Left lung (tissue), 10 donors: ENCODE results near the gene SYNGAP1. TPM values are rescaled to one million over a fixed set of nuclear protein-coding genes. Genes with fewer than 3 reads are reported as not detected.

ENCODE experiments used
- ATAC-seq: fragments of 200-7000 bp; cut with Tn5 transposase; one replicate; pipeline ENCODE4 v1.9.1; 2020; ENCODE audit warnings: moderate library complexity
- DNase-seq, 4 donors: peaks; one replicate each; pipeline ENCODE4 v3.0.0-alpha.2; 2013 to 2020
- H3K27ac ChIP-seq, 2 donors: fragments of 200-600 bp; sonication (generic) in 1 of 2; one replicate each; pipeline versions ENCODE4 v1.5.0 to v1.8.0; 2020 to 2021
- H3K27me3 ChIP-seq, 2 donors: fragments of 200-600 bp; sonication (generic) in 1 of 2; one replicate each; pipeline versions ENCODE4 v1.5.0 to v1.8.0; 2020 to 2021
- H3K36me3 ChIP-seq, 2 donors: fragments of 200-600 bp; sonication (generic) in 1 of 2; one replicate each; pipeline versions ENCODE4 v1.5.0 to v1.8.0; 2020 to 2021
- H3K4me1 ChIP-seq, 2 donors: fragments of 200-600 bp; one replicate each; pipeline ENCODE4 v1.8.0; 2021
- H3K4me3 ChIP-seq, 2 donors: fragments of 200-600 bp; sonication (generic) in 1 of 2; one replicate each; pipeline versions ENCODE4 v1.5.0 to v1.8.0; 2020 to 2021; ENCODE audit warnings: mild to moderate bottlenecking in 1 of 2
- H3K9me3 ChIP-seq, 2 donors: fragments of 200-600 bp; sonication (generic) in 1 of 2; one replicate each; pipeline versions ENCODE4 v1.5.0 to v1.8.0; 2020 to 2021
- intact Hi-C, 2 donors: fragments of 100-400 bp; cut with DNase I; formaldehyde crosslinking; loops; one replicate each; pipeline versions ENCODE4 v1.11.2 to v1.14.2; 2022
- polyA plus RNA-seq, 6 donors: library from polyadenylated mRNA; unstranded; fragments of 120-200 nt; gene quantifications; one replicate each; pipeline ENCODE4 v1.2.1, GENCODE V29; 2013; ENCODE audit not compliant: insufficient read length in 6 of 6
- total RNA-seq, 2 donors: library from RNA; stranded (reverse); fragmentation: NEBNext Ultra II Directional; extraction: Animal tissue kit (Norgen Biotek cat#: 25700); gene quantifications; one replicate each; pipeline ENCODE4 v1.2.1, GENCODE V29; 2021
- TF ChIP-seq, protein P1 (sequence below), 2 donors: fragments of 200-600 bp; sonication (generic) in 1 of 2; IDR thresholded peaks; one replicate each; pipeline versions ENCODE4 v1.5.0 to v1.8.0; 2021; ENCODE audit warnings: antibody characterized with exemption in 2 of 2
- donor health status: DM: no; HTN: yes; CAD: no.
- donor health status: DM: no; HTN: no; CAD: no.

SYNGAP1 gene
- total and polyA plus RNA-seq, 8 donors: 18.1 to 51.2 (median 44.6) TPM

DNA sequence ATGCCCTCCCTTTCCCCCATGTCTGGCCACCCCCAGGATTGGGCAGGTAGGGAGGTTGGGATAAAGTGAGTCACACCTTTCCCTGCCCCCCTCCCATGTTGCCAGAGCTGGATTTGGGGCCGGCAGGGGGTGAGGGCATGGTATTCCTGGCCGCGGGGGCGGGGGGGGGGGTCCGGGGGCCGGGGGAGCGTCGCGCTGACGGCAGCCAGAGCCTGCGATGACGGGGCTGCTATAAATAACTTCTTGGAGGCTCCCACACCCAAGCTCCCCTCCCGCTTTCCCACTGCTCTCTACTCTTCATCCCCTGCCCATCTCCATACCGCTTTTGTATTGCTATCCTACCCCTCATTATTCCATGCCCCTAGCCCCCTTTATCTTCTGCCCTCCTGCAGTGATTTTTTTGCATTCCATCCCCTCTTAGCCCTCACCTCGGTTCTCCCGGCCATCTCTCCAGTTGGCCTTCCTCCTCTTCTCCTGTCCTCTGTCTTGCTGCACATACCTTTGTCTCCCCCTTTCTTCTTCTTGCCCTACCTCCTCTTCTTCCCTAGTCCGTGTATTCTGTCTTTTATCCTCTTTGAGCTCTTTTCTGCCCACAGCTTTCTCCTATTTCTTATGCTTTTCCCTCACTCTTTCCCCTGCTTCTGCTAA is 13.8 kb downstream of the SYNGAP1 start:
- no peaks in the 10 kb centered on the region for H3K9me3 ChIP-seq
- peaks cover 0 to 36% of the 10 kb centered on the region in 2 donors for H3K36me3 ChIP-seq
- TF ChIP-seq, protein P1, sequence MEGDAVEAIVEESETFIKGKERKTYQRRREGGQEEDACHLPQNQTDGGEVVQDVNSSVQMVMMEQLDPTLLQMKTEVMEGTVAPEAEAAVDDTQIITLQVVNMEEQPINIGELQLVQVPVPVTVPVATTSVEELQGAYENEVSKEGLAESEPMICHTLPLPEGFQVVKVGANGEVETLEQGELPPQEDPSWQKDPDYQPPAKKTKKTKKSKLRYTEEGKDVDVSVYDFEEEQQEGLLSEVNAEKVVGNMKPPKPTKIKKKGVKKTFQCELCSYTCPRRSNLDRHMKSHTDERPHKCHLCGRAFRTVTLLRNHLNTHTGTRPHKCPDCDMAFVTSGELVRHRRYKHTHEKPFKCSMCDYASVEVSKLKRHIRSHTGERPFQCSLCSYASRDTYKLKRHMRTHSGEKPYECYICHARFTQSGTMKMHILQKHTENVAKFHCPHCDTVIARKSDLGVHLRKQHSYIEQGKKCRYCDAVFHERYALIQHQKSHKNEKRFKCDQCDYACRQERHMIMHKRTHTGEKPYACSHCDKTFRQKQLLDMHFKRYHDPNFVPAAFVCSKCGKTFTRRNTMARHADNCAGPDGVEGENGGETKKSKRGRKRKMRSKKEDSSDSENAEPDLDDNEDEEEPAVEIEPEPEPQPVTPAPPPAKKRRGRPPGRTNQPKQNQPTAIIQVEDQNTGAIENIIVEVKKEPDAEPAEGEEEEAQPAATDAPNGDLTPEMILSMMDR (IDR thresholded peaks at IDR 0.05): no peak
- DNase-seq (no peak), ATAC-seq (no peak)
- intact Hi-C loops: no loop called here
- H3K27me3 ChIP-seq: no peaks in the 10 kb centered on the region
- peaks cover 4 to 36% of the 10 kb centered on the region in 2 donors for H3K4me1 ChIP-seq
- H3K27ac ChIP-seq: no peak overlapping the region
- no peak overlapping the region for H3K4me3 ChIP-seq

DNA sequence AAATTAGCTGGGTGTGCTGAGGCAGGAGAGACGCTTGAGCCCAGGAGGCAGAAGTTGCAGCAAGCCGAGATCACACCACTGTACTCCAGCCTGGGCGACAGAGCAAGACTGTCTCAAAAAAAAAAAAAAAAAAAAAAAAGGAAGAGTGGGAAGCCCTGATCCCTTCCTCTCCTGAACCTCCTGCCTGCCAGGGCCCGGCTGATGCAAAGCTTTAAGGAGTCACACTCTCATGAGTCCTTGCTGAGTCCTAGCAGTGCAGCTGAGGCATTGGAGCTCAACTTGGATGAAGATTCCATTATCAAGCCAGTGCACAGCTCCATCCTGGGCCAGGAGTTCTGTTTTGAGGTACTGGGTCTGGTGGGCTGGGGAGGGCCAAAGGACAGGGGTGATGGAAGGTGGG is 15.1 kb downstream of the SYNGAP1 start:
- no peak for ATAC-seq
- no peak overlapping the region for H3K4me3 ChIP-seq
- H3K9me3 ChIP-seq: no peaks in the 10 kb centered on the region
- TF ChIP-seq, protein P1 (IDR thresholded peaks at IDR 0.05): no peak
- peaks cover 0 to 44% of the 10 kb centered on the region in 2 donors for H3K36me3 ChIP-seq
- intact Hi-C loops: no loop called here
- peaks cover 4 to 23% of the 10 kb centered on the region in 2 donors for H3K4me1 ChIP-seq
- H3K27ac ChIP-seq: no peak overlapping the region
- no peak for DNase-seq
- H3K27me3 ChIP-seq: no peaks in the 10 kb centered on the region

GRCh38 chr6:33437666-33438065 is 17.8 kb downstream of the SYNGAP1 start:
- Histone ChIP-seq H3K4me1 (no peaks in the 10 kb centered on the region), H3K9me3 (no peaks in the 10 kb centered on the region), H3K36me3 (peaks cover 0 to 66% of the 10 kb centered on the region in 2 donors), H3K27me3 (no peaks in the 10 kb centered on the region), H3K4me3 (no peak overlapping the region), H3K27ac (no peak overlapping the region)
- intact Hi-C loops: no loop called here
- TF ChIP-seq, protein P1 (IDR thresholded peaks at IDR 0.05): no peak
- DNase-seq (no peak), ATAC-seq (no peak)

- ATAC-seq: no peak
- intact Hi-C loops: no loop called here
- TF ChIP-seq, protein P1 (IDR thresholded peaks at IDR 0.05): no peak
- no peaks in the 10 kb centered on the region for H3K27me3 ChIP-seq
- H3K9me3 ChIP-seq: no peaks in the 10 kb centered on the region
- H3K36me3 ChIP-seq: peaks cover 0 to 80% of the 10 kb centered on the region in 2 donors
- H3K4me3 ChIP-seq: no peak overlapping the region
- H3K27ac ChIP-seq: no peak overlapping the region
- no peaks in the 10 kb centered on the region for H3K4me1 ChIP-seq
- DNase-seq: no peak
These were observed 19.2 kb downstream of the SYNGAP1 start for GRCh38 chr6:33438978-33439594.

DNA sequence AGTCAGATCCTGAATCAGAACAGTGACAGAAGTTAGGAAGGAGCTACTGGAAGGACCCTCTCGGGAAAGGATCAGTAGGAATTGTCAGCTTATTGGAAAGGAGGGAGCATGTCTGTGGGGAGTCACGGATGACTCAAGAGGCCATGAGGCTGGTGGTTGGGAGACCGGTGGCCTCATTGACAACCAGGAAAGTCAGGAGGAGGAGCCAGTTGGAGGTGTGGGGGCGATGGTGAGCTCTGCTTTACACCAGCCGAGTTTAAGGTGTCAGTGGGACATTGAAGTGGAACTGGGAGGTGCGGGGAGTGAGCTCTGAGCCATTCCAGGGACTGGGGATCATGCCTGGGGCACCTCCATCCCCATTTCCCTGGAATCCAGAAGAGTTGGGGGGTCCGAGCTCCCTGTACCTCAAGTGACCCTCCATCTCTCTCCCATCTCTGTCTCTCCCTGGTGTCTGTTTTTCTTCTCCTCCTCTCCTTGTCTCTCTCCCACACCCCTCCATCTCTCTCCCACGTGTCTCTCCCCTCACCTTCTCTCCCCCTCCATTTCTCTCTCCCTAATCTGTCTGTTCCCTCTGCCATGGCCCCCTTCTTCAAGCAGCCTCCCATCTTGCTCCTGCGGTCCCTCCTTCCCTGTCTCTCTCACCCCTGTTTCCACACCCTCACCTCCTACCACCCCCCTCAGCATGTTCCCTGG is 20.2 kb downstream of the SYNGAP1 start:
- DNase-seq (no peak), ATAC-seq (no peak)
- intact Hi-C loops: no loop called here
- no peaks in the 10 kb centered on the region for H3K9me3 ChIP-seq
- H3K27me3 ChIP-seq: no peaks in the 10 kb centered on the region
- peaks cover 0 to 84% of the 10 kb centered on the region in 2 donors for H3K36me3 ChIP-seq
- no peak overlapping the region for H3K4me3 ChIP-seq
- H3K27ac ChIP-seq: no peak overlapping the region
- peaks cover 0 to 5% of the 10 kb centered on the region in 2 donors for H3K4me1 ChIP-seq
- TF ChIP-seq, protein P1 (IDR thresholded peaks at IDR 0.05): no peak
